ENCODE measurements around the gene SHC2.

- TF ChIP-seq CTCF (IDR thresholded peaks at IDR 0.05) (peak; percentile 43 to 75 (median 60)), EP300 (IDR thresholded peaks at IDR 0.05) (no peak), POLR2A (IDR thresholded peaks at IDR 0.05) (no peak), POLR2AphosphoS5 (IDR thresholded peaks at IDR 0.05) (no peak)
These were observed 76.7 kb downstream of the SHC2 start for GRCh38 chr19:383922-384798.
